PC-3 (cell line): ENCODE measurements around the gene PPP2R3A.

Experiments used
- EZH2phosphoT487 ChIP-seq: fragments of 300-600 bp; sonication (generic); IDR thresholded peaks from 2 replicates; pipeline ENCODE4 v1.6.1; 2018; ENCODE audit warnings: mild to moderate bottlenecking, antibody characterized with exemption, low read length, borderline replicate concordance
- TF ChIP-seq, protein P1 (sequence below): fragments of 300-600 bp; sonication (generic); conservative IDR thresholded peaks from 2 replicates; pipeline ENCODE4 v1.5.1; 2017; ENCODE audit warnings: antibody characterized with exemption, low read depth, mild to moderate bottlenecking, low read length

DNA sequence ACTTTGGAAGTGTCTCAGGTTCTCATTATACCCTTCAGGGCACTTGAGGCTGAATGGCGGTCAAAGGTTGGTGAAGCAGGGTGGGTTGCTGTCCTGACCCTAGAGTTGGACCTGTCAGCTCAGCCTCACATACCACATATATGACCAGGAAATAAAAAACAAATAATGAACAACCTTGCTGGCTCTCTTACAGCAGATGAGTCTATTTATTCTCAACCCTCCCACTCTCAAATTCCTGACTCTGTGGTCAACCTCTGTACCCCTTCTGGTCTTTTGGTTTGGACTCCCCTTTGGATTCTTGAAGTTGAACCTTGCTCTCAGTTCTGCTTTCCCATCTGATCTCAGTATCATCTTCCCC, 16.9 kb downstream of the PPP2R3A start:
- TF ChIP-seq, protein P1, sequence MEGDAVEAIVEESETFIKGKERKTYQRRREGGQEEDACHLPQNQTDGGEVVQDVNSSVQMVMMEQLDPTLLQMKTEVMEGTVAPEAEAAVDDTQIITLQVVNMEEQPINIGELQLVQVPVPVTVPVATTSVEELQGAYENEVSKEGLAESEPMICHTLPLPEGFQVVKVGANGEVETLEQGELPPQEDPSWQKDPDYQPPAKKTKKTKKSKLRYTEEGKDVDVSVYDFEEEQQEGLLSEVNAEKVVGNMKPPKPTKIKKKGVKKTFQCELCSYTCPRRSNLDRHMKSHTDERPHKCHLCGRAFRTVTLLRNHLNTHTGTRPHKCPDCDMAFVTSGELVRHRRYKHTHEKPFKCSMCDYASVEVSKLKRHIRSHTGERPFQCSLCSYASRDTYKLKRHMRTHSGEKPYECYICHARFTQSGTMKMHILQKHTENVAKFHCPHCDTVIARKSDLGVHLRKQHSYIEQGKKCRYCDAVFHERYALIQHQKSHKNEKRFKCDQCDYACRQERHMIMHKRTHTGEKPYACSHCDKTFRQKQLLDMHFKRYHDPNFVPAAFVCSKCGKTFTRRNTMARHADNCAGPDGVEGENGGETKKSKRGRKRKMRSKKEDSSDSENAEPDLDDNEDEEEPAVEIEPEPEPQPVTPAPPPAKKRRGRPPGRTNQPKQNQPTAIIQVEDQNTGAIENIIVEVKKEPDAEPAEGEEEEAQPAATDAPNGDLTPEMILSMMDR, result no peak
- TF ChIP-seq EZH2phosphoT487, result no peak
